Trophoblast cell (in vitro differentiated cells and primary cell): ENCODE data around the gene IL4I1.

ENCODE experiments used
- DNase-seq, 2 donors: peaks; one replicate each; pipeline ENCODE4 v3.0.0-alpha.2; 2016
- H2AFZ ChIP-seq: 2 replicates; pipeline ENCODE4 v1.6.1; 2013; ENCODE audit warnings: low read length, moderate library complexity, mild to moderate bottlenecking; ENCODE audit not compliant: insufficient read depth, poor library complexity
- H2AK5ac ChIP-seq: 2 replicates; pipeline ENCODE4 v1.6.1; 2013; ENCODE audit warnings: mild to moderate bottlenecking, low read length
- H2BK120ac ChIP-seq: 2 replicates; pipeline ENCODE4 v1.6.1; 2013; ENCODE audit warnings: low read length, mild to moderate bottlenecking, moderate library complexity; ENCODE audit not compliant: insufficient read depth, poor library complexity
- H2BK12ac ChIP-seq: 2 replicates; pipeline ENCODE4 v1.6.1; 2013; ENCODE audit warnings: mild to moderate bottlenecking, low read length, moderate library complexity
- H2BK5ac ChIP-seq: 2 replicates; pipeline ENCODE4 v1.6.1; 2013; ENCODE audit warnings: low read length, low read depth, moderate library complexity, mild to moderate bottlenecking; ENCODE audit not compliant: poor library complexity
- H3K14ac ChIP-seq: 2 replicates; pipeline ENCODE4 v1.6.1; 2013; ENCODE audit warnings: mild to moderate bottlenecking, low read length
- H3K18ac ChIP-seq: 2 replicates; pipeline ENCODE4 v1.6.1; 2013; ENCODE audit warnings: mild to moderate bottlenecking, low read length
- H3K23ac ChIP-seq: 2 replicates; pipeline ENCODE4 v1.6.1; 2013; ENCODE audit warnings: low read length
- H3K27ac ChIP-seq: 2 replicates; pipeline ENCODE4 v1.5.1; 2013; ENCODE audit warnings: low read depth, mild to moderate bottlenecking, inconsistent platforms, low read length, moderate library complexity
- H3K27me3 ChIP-seq: 2 replicates; pipeline ENCODE4 v1.6.1; 2013; ENCODE audit warnings: inconsistent platforms, mild to moderate bottlenecking, low read length, moderate library complexity; ENCODE audit not compliant: insufficient read depth
- H3K36me3 ChIP-seq, 2 experiments: 1 replicate in 1 of 2; 2 replicates in 1 of 2; pipeline ENCODE4 v1.6.1; 2013; ENCODE audit warnings: low read length in 2 of 2, mild to moderate bottlenecking in 2 of 2, moderate library complexity in 1 of 2; ENCODE audit not compliant: insufficient read depth in 2 of 2, control insufficient read depth in 1 of 2
- H3K4ac ChIP-seq: 2 replicates; pipeline ENCODE4 v1.6.1; 2013; ENCODE audit warnings: low read depth, mild to moderate bottlenecking, low read length, moderate library complexity
- H3K4me1 ChIP-seq, 2 experiments: 1 replicate in 1 of 2; 2 replicates in 1 of 2; pipeline ENCODE4 v1.6.1; 2013; ENCODE audit warnings: low read length in 2 of 2, mild to moderate bottlenecking in 2 of 2, moderate library complexity in 1 of 2; ENCODE audit not compliant: insufficient read depth in 2 of 2, control insufficient read depth in 1 of 2
- H3K4me2 ChIP-seq: 2 replicates; pipeline ENCODE4 v1.6.1; 2013; ENCODE audit warnings: inconsistent platforms, mild to moderate bottlenecking, low read length, moderate library complexity
- H3K4me3 ChIP-seq: 2 replicates; pipeline ENCODE4 v1.5.1; 2013; ENCODE audit warnings: mild to moderate bottlenecking, low read depth, low read length, inconsistent platforms
- H3K79me1 ChIP-seq: one replicate; pipeline ENCODE4 v1.6.1; 2013; ENCODE audit warnings: low read length
- H3K79me2 ChIP-seq: 2 replicates; pipeline ENCODE4 v1.6.1; 2013; ENCODE audit warnings: low read length, mild to moderate bottlenecking; ENCODE audit not compliant: control insufficient read depth, insufficient read depth, poor library complexity
- H3K9ac ChIP-seq: 2 replicates; pipeline ENCODE4 v1.6.1; 2013; ENCODE audit warnings: mild to moderate bottlenecking, low read length
- H3K9me3 ChIP-seq: 2 replicates; pipeline ENCODE4 v1.6.1; 2013; ENCODE audit warnings: low read depth, mild to moderate bottlenecking, control low read depth, inconsistent platforms, low read length; ENCODE audit not compliant: insufficient read depth
- H4K12ac ChIP-seq: 2 replicates; pipeline ENCODE4 v1.6.1; 2013; ENCODE audit warnings: low read depth, mild to moderate bottlenecking, low read length, moderate library complexity
- H4K8ac ChIP-seq: 2 replicates; pipeline ENCODE4 v1.6.1; 2013; ENCODE audit warnings: low read depth, mild to moderate bottlenecking, low read length, moderate library complexity
- H4K91ac ChIP-seq: one replicate; pipeline ENCODE4 v1.6.1; 2013; ENCODE audit warnings: low read depth, mild to moderate bottlenecking, low read length, moderate library complexity
- WGBS: extraction: QIAGEN DNeasy Blood & Tissue Kit; methylation state at CpG from one replicate; pipeline ENCODE4 v1.1.7; 2013; ENCODE audit warnings: missing lambda C conversion rate; ENCODE audit not compliant: insufficient read length, insufficient coverage; ENCODE audit errors: extremely low coverage; 5-methylcytosine and 5-hydroxymethylcytosine counted together

IL4I1 gene

DNA sequence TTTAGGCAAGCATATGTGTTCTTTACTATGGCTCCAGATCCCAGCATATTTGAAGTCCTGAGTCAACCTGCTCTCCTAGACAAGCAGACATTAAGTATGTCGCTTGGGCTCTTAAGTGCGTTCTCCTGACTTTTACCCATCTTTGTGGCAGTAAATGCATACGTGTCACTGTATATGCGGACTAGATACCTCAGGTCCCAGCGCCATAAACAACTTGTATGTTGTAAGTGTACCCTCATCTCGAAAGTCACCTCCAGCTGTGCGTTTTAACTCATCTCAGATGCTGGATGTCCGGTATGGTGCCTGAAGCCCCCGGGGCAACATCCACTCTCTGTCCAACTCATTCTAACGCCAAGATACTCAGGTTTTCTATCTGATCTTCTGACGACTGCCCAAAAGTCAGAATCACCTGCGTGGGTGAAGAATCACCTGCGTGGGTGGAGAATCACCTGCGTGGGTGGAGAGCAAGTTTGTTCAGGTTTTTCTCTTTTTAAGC lies 44.0 kb downstream of the IL4I1 start:
- H4K8ac ChIP-seq: no peak overlapping the region
- no peak overlapping the region for H2BK120ac ChIP-seq
- H3K18ac ChIP-seq: no peak overlapping the region
- no peak overlapping the region for H2BK5ac ChIP-seq
- no peaks in the 10 kb centered on the region for H3K9me3 ChIP-seq
- peaks cover 7 to 17% of the 10 kb centered on the region in 2 experiments for H3K4me1 ChIP-seq
- no peak overlapping the region for H3K9ac ChIP-seq
- H4K12ac ChIP-seq: no peak overlapping the region
- H3K14ac ChIP-seq: no peak overlapping the region
- H2AK5ac ChIP-seq: no peak overlapping the region
- no peaks in the 10 kb centered on the region for H3K27me3 ChIP-seq
- H3K4ac ChIP-seq: peak overlapping the region; percentile 35
- H3K27ac ChIP-seq: no peak overlapping the region
- no peak overlapping the region for H3K23ac ChIP-seq
- H2AFZ ChIP-seq: no peak overlapping the region
- no peak overlapping the region for H4K91ac ChIP-seq
- no CpG with 5 or more reads among the region's 14 CpGs for WGBS
- peak; percentile 78 to 82 for DNase-seq
- H3K79me2 ChIP-seq: peaks cover 14% of the 10 kb centered on the region
- H3K79me1 ChIP-seq: peaks cover 7% of the 10 kb centered on the region
- peak overlapping the region; percentile 97 for H3K4me2 ChIP-seq
- H2BK12ac ChIP-seq: no peak overlapping the region
- H3K4me3 ChIP-seq: no peak overlapping the region
- peaks cover 41 to 46% of the 10 kb centered on the region in 2 experiments for H3K36me3 ChIP-seq

DNA sequence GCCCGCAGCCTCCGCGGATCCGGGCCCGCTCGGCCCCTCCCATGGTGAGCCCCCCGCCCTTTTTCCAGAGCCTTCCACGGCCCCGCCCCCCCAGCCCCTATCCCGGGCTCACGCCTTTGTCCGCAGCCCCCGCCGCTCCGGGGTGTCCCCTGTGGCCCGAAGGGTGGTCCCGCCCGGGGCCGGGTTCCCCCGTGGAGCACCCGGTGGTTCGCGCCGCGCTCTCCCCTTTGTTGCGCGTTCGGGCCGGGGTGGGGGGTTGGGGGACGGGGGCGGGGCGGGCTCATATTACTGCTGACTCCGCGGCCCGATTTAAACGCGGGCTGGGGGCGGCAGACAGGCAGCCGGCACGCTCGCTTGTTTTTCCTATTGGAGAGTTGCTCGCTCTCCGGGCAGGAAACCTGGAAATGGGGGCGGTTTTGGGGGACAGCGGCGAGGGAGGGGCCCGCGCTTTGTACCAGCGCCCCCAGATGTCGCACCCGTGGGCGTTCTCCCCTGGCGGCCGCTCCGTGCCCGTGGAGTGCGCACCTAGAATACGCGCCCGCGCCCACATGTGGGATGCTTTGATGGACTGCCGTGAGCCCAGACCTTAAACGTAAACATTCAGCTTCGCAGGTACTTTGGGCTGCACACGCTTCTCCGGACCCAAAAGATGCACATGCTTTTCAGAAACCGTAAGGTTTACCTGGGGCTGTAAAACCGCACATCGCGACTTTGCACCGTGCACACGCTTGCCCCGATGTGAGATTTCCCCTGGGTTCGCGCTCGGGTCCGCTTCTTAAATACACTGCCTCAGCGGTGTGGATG lies 45.0 kb downstream of the IL4I1 start:
- Histone ChIP-seq H3K18ac (peak overlapping the region; percentile 98), H3K9ac (peak overlapping the region; percentile 87), H4K12ac (no peak overlapping the region), H4K91ac (peak overlapping the region; percentile 98), H3K79me2 (peaks cover 14% of the 10 kb centered on the region), H3K27ac (peak overlapping the region; percentile 99), H2AFZ (peak overlapping the region; percentile 68), H3K4ac (peak overlapping the region; percentile 87), H3K9me3 (no peaks in the 10 kb centered on the region), H2AK5ac (peak overlapping the region; percentile 41), H3K14ac (peak overlapping the region; percentile 94), H3K36me3 (peaks cover 31 to 36% of the 10 kb centered on the region in 2 experiments), H2BK12ac (no peak overlapping the region), H2BK5ac (peak overlapping the region; percentile 88), H4K8ac (peak overlapping the region; percentile 95), H2BK120ac (peak overlapping the region; percentile 72), H3K4me3 (peak overlapping the region; percentile 88), H3K79me1 (peaks cover 7% of the 10 kb centered on the region), H3K27me3 (no peaks in the 10 kb centered on the region), H3K23ac (no peak overlapping the region), H3K4me2 (peak overlapping the region; percentile 97), H3K4me1 (peaks cover 7 to 17% of the 10 kb centered on the region in 2 experiments)
- WGBS: no CpG with 5 or more reads among the region's 78 CpGs
- DNase-seq: peak; percentile 52 to 67

DNA sequence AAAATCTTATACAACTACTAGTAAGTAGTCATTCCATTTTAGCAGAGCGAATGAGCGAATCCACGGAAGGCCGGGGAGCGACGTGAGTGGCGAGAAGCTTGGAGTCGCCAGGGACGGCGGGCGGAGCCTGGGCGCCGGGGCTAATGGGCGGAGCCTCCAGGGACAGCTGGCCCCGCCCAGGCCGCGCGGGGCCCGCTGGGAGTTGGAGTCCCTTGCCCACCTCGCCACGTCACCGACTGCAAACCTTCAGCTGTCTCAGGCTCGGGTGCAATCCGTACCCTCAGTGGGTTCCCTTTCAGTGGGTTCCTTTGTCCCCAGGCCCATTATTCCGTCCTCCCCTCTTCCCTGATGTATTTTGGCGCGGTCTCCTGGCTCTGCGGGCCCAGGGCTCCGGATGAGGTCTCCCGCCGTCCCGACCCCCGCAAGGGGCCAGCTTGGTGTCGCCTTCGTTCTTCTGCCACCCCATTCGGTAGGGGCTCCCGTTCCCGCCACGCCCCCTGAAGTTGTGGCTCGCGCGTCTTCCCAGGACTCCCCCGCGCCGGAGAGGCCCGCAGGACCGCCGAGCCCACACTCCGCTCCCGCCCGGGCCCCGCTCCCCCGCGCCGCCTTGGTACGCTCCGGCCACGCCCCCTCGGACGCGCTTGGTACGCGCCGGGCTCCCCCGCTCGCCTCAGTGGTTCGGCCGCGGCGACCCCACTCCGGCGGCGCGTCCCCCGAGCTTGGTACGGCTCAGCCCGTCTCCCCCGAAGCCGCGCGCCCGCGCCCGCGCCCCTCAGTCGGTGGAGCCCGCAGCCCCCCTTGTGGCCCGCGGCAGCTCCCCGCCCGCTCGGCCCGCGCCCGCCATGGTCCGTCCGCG lies 46.0 kb downstream of the IL4I1 start, which contains the start of gene PTOV1:
Gene PTOV1 (plus strand): TSS at position 673 of the 856 bp plus-strand sequence.
- Histone ChIP-seq H2AK5ac (peak within 1 kb of the TSS; percentile 51), H3K27ac (peak within 1 kb of the TSS; percentile 99), H4K12ac (peak within 1 kb of the TSS; percentile 84), H3K4me3 (peak within 1 kb of the TSS; percentile 88), H2BK5ac (peak within 1 kb of the TSS; percentile 93), H2BK12ac (no peak within 1 kb of the TSS), H3K79me1 (peaks cover 7% of the 10 kb centered on the region), H2AFZ (peak within 1 kb of the TSS; percentile 68), H3K9me3 (no peaks in the 10 kb centered on the region), H2BK120ac (peak within 1 kb of the TSS; percentile 86), H4K8ac (peak within 1 kb of the TSS; percentile 95), H3K9ac (peak within 1 kb of the TSS; percentile 91), H3K27me3 (no peaks in the 10 kb centered on the region), H4K91ac (peak within 1 kb of the TSS; percentile 98), H3K23ac (no peak within 1 kb of the TSS), H3K4ac (peak within 1 kb of the TSS; percentile 89), H3K4me1 (peaks cover 7 to 17% of the 10 kb centered on the region in 2 experiments), H3K4me2 (peak within 1 kb of the TSS; percentile 97), H3K36me3 (peaks cover 22 to 26% of the 10 kb centered on the region in 2 experiments), H3K18ac (peak within 1 kb of the TSS; percentile 98), H3K14ac (peak within 1 kb of the TSS; percentile 94), H3K79me2 (peaks cover 14% of the 10 kb centered on the region)
- DNase-seq: peak; percentile 93 to 95
- no CpG with 5 or more reads among the region's 98 CpGs for WGBS

DNA sequence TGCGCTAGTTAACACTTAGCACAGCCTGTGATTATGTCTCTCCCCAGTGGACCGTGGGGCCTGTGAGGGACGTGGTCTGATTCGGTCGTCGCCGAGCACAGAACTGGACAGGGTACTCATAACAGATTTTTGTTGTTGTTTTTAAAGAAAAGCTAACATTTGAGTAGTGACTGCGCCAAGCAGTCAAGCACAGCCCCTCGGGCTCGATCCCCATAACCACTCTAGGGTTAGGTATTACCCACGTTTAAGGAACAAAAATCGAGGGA lies 46.5 kb downstream of the IL4I1 start:
- H3K4me3 ChIP-seq: peak overlapping the region; percentile 42
- no peak overlapping the region for H3K18ac ChIP-seq
- H2AFZ ChIP-seq: no peak overlapping the region
- H3K9me3 ChIP-seq: no peaks in the 10 kb centered on the region
- no peak overlapping the region for H3K14ac ChIP-seq
- H3K4me2 ChIP-seq: peak overlapping the region; percentile 87
- H3K27me3 ChIP-seq: no peaks in the 10 kb centered on the region
- H2BK12ac ChIP-seq: no peak overlapping the region
- no peak overlapping the region for H3K27ac ChIP-seq
- peaks cover 16 to 21% of the 10 kb centered on the region in 2 experiments for H3K36me3 ChIP-seq
- no peak for DNase-seq
- no peak overlapping the region for H2BK5ac ChIP-seq
- no peak overlapping the region for H3K9ac ChIP-seq
- H4K91ac ChIP-seq: no peak overlapping the region
- H4K8ac ChIP-seq: peak overlapping the region; percentile 13
- no peak overlapping the region for H4K12ac ChIP-seq
- peak overlapping the region; percentile 1 for H3K4ac ChIP-seq
- WGBS: no CpG with 5 or more reads among the region's 12 CpGs
- peaks cover 7% of the 10 kb centered on the region for H3K79me1 ChIP-seq
- peaks cover 7 to 17% of the 10 kb centered on the region in 2 experiments for H3K4me1 ChIP-seq
- no peak overlapping the region for H2BK120ac ChIP-seq
- no peak overlapping the region for H3K23ac ChIP-seq
- no peak overlapping the region for H2AK5ac ChIP-seq
- peaks cover 14% of the 10 kb centered on the region for H3K79me2 ChIP-seq
